GM20000 (cell line): ENCODE measurements around the gene PERP.
A peak's percentile ranks its signal among the peaks of the same experiment; 100 is the strongest.

Experiments
- DNase-seq: peaks from one replicate; pipeline ENCODE4 v3.0.0; 2012; ENCODE audit warnings: low spot score
- CTCF ChIP-seq: IDR thresholded peaks from 2 replicates; pipeline ENCODE4 v1.5.1; 2012; ENCODE audit warnings: mild to moderate bottlenecking, control low read depth; ENCODE audit errors: extremely low read depth, missing control alignments

Gene PERP

GRCh38 chr6:138110229-138110628 lies 3.0 kb upstream of the PERP start:
- no peak for DNase-seq

GRCh38 chr6:138109042-138109997 lies 2.1 kb upstream of the PERP start:
- TF ChIP-seq CTCF, result peak; percentile 82
- peak; percentile 76 for DNase-seq

More at GRCh38 chr6:138110229-138110628, 3.0 kb upstream of the PERP start:
- TF ChIP-seq CTCF, result no peak

GRCh38 chr6:138107752-138108592 lies 753 bp upstream of the PERP start:
- no peak for TF ChIP-seq CTCF
- peak; percentile 52 for DNase-seq

GRCh38 chr6:138106665-138107077 lies 548 bp downstream of the PERP start:
- no peak for TF ChIP-seq CTCF
- no peak for DNase-seq

- no peak for DNase-seq
- TF ChIP-seq CTCF, result no peak
Observed at GRCh38 chr6:138105880-138106664, 1.1 kb downstream of the PERP start.

- no peak for TF ChIP-seq CTCF
- no peak for DNase-seq
Observed at GRCh38 chr6:138105446-138105845, 1.8 kb downstream of the PERP start.
